RPMI8226 (cell line): ENCODE data around the gene INVS.
"Not testable (repeated sequence)": the region's sequence is repeated elsewhere in the genome, so short reads cannot be mapped to it uniquely, and the experiment has no call there.

Experiments
- DNase-seq: peaks from one replicate; pipeline ENCODE4 v3.0.0-alpha.2; 2015

INVS gene

DNA sequence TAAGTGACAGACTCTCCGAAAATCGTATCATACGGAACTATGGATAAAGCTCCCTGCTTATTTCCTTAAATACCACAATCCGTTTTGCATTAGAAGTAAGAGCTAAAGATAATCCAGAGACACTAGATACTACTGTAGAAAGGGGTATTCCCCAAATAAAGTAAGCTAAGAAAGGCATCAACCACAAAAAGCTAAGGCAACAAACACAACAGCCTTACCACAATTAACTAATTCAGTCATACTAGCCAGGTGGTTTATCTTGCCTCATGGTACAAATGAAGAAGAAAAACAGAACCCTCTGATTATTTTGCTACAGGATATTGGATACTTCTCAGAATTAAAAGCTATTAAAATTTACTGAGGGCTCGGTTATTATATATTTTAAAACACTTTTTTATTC lies 14.3 kb upstream of the INVS start:
- no peak for DNase-seq

DNA sequence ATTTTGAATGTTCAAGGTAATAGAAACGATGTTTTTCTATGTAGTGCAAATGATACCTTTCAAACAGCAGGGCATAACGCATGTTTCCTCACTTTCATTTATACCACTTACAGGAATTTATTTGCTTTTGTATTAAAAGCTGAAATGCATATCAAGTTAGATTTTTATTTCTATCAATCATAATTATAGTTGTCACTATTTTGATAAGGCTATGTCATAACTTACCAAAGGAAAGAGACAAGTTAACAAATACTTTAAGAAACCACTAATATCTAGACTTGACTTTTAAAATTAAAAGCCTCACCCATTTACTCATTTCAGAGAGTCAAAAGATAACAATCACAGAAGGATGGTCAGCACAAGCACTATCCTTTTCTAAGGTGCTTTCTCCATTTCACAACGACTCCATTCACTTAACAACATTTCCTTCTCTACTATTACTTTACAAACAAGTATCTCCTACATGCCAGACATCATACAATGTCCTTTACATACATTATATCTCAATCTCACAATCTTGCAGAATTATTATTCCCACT lies 12.9 kb upstream of the INVS start:
- DNase-seq = no peak

DNA sequence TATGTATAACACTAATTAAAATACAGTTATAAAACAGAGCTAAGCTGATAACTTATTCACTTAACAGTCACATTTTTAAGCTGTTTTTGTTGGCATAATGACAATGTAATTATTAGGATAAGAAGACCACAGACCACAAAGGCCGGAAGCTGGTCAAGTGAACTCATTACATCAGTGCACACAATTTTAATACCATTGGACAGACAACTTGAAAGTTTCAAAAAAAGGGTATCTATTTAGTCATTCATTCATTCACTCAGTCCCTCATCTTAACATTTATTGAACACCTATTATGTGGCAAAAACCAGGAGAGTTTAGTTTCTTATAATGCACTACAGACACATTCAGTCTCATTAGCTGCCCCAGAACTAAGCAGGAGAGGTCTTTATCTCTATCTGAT lies 11.8 kb upstream of the INVS start:
- no peak for DNase-seq

DNA sequence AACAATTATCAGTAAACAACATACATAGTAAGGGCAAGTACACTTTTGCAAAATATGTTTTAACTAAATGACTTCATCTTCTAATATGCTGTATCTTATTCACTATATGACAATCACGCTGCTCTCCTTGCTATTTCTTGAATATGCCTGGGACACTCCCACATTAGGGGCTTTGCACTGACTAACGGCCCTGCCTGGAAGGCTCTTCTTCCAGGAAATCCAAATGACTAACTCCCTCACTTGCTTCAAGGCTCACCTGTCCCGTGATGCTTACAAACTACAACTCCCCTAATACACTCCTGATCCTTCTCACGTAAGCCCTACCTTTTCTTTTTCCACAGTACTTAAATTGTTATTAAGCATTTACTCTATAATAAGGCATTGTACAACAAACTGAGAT lies 10.8 kb upstream of the INVS start:
- DNase-seq = no peak

DNA sequence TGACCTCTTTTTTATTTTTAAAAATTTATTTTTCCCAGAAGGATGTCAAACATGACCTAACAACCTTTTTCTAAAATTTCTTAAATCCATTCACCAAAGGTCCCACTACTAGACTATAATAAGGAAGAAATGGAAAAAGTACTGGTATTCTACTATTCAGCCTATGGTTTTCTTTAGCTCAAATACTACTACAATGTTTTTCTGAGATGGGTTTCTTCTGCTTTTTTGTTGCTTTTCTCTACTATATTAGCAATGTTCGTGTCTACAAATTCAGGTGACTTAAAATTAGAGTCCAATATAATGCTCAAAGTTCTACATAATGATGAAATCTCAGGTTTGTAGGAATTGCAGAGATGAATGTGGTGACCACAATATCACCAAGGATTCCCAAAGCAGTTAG lies 8.2 kb upstream of the INVS start:
- DNase-seq = no peak

DNA sequence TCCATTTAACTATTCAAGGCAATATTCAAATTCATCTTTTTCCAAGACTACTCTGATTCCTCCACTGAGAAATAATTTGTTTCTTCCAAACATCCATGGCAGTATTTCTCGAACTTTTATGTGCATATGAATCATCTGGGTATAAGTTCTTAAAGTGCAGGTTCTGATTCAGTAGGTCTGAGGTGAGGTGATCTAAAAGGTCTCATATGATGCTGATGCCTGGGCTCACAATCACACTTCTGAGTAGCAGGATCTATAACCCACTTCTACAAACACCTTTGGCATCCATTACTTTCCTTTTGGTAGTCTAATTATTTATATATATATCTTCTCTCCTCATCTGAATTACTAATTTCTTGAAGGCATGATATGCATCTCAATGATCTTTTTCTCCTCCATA lies 7.4 kb upstream of the INVS start:
- DNase-seq = no peak

DNA sequence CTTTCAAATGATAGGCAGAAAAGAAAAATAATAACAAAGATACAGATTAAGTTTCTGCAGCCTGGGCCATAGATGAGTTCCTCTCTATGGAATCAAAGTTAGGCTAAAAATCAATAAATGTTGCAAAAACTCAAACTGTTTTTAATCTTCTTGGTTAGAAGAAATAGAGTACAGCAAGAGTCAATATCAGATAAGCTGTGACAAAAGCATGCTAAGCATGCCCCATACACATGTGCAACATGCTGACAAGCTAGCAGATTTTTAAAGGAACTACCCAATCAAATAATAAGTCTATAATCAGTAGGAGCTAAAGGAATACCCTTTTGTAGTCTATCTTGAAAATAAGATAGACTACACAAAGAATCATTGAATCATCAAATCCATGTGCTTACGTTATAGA lies 7.0 kb upstream of the INVS start:
- no peak for DNase-seq

DNA sequence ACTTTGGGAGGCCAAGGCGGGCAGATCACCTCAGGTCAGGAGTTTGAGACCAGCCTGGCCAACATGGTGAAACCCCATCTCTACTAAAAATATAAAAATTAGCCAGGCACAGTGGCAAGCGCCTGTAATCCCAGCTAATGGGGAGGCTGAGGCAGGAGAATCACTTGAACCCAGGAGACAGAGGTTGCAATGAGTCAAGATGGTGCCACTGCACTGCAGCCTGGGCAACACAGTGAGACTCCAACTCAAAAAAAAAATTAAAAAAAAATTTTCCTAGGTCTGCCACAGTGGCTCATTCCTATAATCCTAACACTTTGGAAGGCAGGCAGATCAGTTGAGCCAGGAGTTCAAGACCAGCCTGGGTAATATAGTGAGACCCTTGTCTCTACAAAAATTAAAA lies 4.6 kb upstream of the INVS start:
- DNase-seq = not testable (repeated sequence)

DNA sequence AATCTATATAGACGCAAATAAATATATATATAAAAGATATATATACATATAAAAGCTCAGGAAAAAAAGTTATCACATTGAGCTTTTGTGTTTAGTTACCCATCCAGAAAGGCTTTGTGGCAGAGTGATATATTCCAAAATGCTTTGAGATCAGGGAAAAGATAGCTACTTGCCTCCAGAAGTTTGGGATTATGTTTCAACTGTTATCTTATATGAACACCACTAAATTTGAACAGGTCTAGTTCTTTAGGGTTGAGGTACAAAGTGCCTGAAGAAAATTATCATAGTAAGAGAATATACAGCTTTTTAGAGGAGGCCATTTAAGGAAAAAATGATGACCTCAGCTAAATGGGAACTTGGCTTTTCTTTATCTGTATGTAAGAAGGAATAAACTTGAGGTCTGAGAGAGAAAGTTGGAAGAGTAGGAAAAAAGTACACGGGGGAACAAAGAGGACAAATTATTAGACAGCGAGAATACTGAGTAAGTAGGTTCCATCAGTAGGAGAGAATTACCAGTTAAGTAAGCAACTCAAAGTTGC lies 2.6 kb upstream of the INVS start:
- no peak for DNase-seq

DNA sequence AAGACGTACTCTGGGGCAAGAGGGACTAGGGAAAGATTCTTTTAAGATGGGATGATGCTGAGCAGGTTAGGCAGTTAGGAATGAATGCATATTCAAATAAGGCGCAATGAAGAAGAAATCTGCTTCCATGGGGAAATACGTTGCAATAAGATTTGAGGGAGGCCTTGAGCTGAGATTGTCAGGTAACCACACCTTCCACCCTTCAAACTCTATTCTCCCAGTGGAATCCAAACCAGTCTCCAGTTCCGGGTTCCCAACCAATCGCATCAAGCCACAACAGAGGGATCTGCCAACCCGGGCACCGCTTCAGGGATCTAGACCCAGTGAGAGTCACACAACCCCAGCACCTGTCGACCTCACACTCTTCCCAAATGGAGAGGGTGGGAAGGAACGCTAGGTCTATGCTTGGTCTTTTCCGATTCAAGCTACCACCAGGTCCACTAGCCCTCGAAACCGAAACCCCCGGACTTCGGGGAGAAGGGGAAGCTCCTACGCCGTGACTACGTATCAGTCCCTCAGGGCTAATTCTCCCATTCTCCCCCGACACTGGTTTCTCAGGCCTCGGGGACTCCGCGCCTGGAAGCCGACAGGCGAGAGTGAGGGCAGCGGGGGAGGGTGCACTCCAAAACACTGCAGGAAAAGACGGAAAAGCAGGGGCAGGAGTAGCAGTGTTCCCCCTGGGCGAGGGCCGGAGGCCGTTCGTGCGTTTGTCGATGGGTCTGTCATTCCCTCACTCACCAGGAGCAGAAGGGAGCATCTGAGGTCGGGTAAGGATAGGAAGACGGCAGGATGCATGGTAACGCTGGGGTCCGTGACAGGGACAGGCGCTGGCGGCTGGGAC lies 777 bp upstream of the INVS start:
- DNase-seq = peak; percentile 47

DNA sequence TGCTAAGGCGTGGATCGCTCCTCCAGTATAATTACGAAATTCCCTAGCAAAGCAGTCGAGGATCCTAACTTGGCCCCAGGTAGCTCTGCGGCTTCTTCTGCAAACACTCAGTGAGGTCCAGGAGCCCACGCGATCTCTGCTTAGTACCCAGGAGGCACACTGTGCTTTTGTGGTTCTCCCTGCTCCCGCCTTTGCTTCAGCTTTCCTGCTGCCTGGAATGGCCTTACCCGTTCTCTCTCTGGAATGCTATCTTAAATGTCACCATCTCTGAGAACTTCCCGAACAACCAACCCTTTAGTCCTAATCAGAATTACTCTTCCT lies 639 bp downstream of the INVS start:
- DNase-seq = peak; percentile 15

DNA sequence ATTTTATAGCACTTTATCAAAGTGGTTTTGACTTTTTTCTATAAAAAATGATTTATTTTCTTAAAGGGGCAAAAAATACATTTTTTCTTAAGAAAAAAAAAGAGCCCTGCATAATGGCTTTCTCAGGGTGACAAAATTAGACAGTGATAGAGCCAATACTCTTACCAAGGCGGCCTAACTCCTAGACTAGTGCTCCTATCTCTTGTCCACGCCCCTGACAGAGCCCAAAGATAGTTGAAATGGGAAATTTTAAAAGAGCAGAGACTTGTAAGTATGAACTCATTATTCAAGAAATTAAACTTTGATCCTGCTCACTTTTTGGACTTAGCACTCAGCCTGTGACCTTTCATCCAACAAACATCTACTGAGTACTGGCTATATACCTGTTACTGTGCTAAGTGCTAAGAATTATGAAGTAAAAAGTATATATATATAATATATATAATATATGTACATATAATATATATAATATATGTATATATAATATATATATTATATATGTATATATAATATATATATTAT lies 1.2 kb downstream of the INVS start:
- peak; percentile 3 for DNase-seq

DNA sequence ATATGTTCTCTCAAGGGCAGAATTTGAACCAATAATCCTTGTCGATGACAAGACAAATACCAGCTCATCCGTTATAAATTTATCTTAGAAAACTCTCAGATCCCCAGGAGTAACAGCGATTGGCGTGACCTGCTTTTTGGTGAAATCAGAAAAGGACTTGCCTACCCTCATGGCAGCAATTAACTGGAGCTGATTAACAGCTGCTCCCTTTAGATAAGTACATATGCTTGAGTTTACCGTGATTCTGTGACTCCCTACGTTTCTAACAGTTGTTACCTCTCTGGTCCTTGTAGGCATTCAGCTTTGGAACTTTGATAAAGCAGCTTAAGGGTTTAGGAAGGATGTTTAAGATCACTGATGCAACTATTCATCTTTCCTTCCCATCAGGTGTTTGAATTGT lies 2.6 kb downstream of the INVS start:
- no peak for DNase-seq

DNA sequence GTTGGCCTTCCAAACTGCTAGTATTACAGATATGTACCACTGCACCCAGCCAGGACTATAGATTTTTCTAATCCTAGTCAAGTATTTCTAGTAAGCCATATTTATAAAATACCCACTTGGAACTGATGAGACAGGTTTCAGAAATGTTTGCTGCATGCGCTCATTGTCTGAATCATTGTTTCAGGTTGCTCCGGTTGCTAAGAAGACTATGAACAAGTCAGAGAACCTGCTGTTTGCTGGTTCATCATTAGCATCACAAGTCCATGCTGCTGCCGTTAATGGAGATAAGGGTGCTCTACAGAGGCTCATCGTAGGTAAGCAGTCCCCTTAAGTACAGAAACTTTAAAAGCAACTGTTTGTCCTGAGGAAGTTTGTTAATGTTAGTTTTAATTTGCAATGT lies 5.3 kb downstream of the INVS start:
- no peak for DNase-seq

DNA sequence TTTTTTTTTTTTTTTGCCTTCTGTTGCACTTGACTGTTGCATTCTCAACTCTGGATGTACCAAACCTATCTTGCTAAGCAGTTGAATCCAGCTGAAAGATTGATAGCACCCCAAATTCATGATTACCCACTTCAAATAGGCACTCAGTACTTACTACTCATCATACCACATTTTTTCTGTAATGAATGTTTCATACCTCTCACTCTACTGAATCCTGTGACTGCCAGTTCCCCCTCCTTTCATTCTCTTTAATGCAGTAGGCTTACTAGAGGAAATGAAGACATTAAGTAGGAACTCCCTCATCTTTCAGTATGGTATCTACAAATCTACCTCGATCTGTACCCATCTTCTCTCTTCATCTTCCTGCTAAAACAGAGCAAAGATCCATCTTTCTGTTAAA lies 6.8 kb downstream of the INVS start:
- DNase-seq = no peak

DNA sequence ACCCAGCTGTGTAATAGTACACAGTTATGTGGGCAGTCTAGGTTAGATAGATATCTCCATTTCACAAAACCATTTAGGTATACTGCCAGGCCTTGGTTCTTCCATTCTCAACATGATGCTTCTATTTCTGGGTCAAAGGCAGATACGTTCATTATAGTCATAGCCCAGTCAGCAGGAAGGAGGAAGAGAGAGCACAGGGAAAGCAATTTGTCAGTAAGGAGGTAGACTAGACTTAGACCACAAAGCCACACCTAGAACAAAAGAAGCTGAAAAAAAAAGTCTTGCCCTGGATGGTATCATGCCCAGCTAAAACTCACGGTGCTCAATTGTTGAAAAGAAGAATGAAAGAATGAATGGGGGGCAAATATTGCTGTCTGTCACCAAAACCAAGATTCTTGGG lies 7.6 kb downstream of the INVS start:
- DNase-seq = no peak

DNA sequence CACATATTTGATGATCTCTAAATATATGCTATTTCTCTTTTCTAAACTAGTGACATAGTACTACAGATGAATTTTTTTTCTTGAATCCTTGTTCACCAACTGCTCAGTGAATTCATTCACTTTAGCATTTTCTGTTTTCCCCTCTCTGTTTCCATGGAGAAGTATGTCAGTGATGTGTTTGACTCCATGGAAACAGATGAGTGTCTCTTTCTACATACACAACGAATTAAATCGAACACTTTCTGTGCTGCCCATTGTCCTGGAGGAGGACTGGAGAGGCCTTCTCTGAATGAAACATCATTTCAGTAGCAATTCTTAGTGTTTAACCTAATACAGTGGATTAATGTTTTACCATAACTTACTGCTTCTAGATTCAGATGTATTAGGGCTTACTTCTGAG lies 9.5 kb downstream of the INVS start:
- no peak for DNase-seq

DNA sequence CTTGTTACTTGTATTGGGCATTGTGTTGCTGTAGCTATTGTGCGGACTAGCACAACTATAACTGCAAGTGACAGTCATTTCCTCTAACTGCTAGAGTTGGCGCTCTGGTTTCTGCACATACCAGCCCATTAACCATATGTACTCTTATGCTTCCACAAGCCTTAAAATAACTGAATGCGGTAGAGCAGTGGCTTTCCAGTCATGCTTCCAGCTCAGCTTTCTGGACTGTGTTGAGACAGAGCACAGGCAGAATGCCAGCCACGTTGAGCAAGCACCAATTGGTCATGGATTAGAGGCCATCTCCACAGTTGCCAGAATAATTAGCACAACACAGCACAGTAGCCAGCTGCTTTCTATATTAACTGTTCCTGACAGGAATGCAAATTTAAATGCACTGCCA lies 12.2 kb downstream of the INVS start:
- DNase-seq = no peak

DNA sequence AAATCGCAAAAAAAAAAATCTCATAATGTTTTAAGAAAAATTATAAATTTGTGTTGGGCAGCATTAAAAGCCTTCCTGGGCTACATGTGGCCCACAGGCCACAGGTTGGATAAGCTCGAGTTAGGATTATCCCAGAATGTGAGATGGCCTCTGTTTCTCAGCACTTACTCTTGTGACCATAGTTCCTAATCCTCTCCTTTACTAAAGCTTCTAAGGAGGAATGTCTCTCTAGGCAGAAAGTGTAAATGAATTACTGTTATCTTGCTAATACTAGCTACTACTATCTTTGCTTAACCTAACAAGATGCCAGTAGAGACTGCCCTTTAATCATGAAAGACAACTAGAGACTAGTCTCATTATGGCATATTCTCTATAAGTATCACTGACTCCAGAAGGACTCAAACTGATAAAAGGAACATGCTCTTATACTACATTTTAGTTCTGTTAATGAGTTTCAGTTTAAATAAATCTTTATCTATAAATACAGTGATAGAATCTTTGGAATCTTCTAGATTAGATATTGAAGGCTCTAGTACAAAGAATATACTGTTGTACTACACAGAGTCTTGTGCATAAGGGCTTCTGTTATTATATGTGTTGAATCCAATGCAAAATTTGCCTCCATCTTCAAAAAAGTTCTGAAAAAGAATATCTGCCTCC lies 13.8 kb downstream of the INVS start:
- DNase-seq = no peak

DNA sequence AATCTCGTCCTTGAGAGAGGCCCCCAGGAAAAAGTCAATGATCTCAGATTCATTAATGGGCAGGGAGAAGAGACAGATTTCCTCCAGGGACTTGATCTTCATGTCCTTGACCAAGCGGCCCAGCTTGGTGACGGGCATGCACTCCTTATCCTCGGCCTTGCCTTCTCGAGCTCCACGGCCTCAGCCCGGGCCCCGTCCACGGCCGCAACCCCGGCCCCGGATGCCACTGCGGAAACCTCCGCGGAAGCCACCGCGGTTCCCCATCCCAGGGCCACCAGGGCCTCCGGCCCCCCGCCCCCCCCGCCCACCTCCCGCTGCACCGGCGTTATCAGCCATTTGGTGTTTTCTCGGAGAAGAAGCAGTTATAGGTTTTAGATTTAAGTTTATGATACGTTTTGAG lies 18.3 kb downstream of the INVS start:
- no peak for DNase-seq

DNA sequence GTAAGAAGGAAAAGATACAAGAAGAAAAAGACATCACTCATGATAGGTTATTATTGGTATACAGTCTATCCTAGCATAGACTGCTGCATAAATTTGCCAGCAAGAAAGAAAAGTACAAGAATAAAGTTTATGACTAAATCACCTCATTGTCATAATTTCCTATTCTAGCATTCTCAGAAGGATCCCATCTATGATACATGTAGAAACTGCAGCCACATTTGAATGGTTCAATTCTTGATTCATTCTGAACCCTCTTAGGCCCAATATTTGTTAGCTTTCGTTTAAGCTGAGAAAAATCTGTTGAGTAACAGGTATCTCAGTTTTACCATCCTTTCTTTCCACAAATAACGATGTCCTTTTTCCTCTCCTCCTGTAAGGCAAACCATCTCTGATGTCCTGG lies 21.2 kb downstream of the INVS start:
- no peak for DNase-seq

DNA sequence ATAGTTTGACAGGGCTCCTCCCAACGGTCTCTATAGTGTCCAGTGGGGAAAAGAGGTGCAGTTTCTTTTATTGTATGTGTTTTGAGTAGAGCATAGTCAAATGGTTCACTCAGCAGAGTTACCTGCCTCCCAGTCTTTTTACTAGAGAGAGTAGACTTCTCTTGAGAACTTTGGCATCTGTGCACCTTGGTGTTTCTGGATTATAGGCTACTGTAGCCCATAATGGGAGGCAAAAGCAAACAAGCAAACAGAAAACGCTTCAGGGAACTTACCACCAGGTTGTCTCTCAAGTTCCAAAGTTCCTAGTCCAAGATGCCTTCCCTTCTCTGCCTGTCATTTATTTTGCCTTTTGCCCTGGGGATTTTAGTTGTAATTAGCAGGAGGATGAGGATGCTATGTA lies 26.2 kb downstream of the INVS start:
- DNase-seq = no peak

DNA sequence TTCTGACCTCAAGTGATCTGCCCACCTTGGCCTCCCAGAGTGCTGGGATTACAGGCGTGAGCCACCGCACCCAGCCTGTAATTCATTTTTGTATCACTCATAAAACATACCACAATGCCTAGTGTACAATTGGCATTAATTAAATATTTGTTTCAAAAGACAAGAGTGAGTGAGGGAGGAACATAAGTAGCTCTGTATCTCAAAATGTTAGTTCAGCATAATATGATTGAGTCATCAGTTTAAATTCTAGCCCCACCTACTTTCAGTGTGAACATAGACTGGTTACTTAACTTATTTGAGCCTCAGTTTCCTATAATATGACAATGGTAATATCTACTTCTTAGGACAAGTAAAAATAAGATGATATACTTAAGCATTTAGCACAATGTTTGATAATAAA lies 26.9 kb downstream of the INVS start:
- DNase-seq = no peak

DNA sequence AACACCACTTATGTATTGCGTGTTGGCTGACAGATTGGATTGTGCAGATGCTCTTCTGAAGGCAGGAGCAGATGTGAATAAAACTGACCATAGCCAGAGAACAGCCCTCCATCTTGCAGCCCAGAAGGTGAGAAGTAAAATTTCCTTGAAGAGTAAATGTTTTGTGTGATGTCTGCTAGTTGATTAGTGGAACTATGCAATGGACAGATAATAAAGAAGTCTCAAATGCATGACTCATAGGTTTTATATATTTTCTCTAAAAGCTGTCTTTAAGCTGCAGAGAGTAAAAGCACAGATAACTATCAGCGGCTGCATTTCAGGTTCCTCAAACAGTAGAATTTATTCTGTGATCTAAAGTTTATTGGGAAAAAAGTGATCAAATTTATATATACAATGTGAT lies 27.4 kb downstream of the INVS start:
- no peak for DNase-seq
